SJSA1 (cell line): ENCODE data around the gene KRTAP5-2. TPM values are rescaled to one million over a fixed set of nuclear protein-coding genes. Genes with fewer than 3 reads are reported as not detected.
"Not testable (repeated sequence)": the region's sequence is repeated elsewhere in the genome, so short reads cannot be mapped to it uniquely, and the experiment has no call there.

Source experiments
- DNase-seq, 2 experiments: peaks; one replicate each; pipeline ENCODE4 v3.0.0-alpha.2; 2015 to 2020; ENCODE audit warnings: low spot score in 2 of 2, low read depth in 1 of 2
- H3K27ac ChIP-seq: fragments of 250-450 bp; sonication (Bioruptor Pico); 2 replicates; pipeline ENCODE4 v1.5.1; 2020; ENCODE audit warnings: mild to moderate bottlenecking, moderate library complexity
- H3K27me3 ChIP-seq: fragments of 250-450 bp; sonication (Bioruptor Pico); replicated peaks from 2 replicates; pipeline ENCODE4 v1.5.1; 2020; ENCODE audit warnings: mild to moderate bottlenecking, moderate library complexity
- H3K36me3 ChIP-seq: fragments of 250-450 bp; sonication (Bioruptor Pico); 2 replicates; pipeline ENCODE4 v1.5.1; 2020; ENCODE audit warnings: mild to moderate bottlenecking
- H3K4me1 ChIP-seq: fragments of 250-450 bp; sonication (Bioruptor Pico); replicated peaks from 2 replicates; pipeline ENCODE4 v1.6.1; 2021; ENCODE audit warnings: mild to moderate bottlenecking
- H3K4me3 ChIP-seq: fragments of 250-450 bp; sonication (Bioruptor Pico); 2 replicates; pipeline ENCODE4 v1.5.1; 2020; ENCODE audit warnings: mild to moderate bottlenecking
- H3K9me3 ChIP-seq: fragments of 250-450 bp; sonication (Bioruptor Pico); replicated peaks from 2 replicates; pipeline ENCODE4 v1.5.1; 2020; ENCODE audit warnings: mild to moderate bottlenecking
- total RNA-seq: library from RNA; depleted of rRNA; stranded (reverse); fragments of >200 nt; shearing (Covaris generic); gene quantifications from 2 replicates; pipeline ENCODE4 v1.2.3, GENCODE V29; 2014

KRTAP5-2 gene
- total RNA-seq, 1 experiment from 2014 or later = not detected

DNA sequence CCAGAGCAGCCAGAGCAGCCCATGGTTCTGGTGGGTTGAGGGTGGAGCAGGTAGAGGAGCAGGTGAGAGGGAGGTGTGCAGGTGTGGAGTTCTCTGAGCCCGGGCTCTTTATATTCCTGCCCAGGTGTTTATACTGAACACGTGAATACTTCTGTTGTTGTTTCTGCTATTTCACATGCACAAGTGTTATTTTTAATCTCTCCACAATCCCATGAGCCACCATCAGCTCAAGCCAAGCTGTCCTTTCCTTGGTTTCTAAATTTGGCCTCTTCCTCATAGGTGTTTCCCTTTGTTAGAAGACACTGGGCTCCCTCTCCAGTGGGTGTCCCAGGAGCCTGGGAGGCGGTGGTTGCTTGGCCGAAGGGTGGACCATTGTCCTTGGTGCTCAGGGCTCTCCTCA lies 10.3 kb upstream of the KRTAP5-2 start, which contains the start of gene KRTAP5-3:
Gene KRTAP5-3, minus strand, starts transcription at position 101 of the 400 bp plus-strand sequence. Its CDS starts 78 bp downstream, at position 23.
- no peaks in the 10 kb centered on the region for H3K27me3 ChIP-seq
- no peaks in the 10 kb centered on the region for H3K4me1 ChIP-seq
- H3K9me3 ChIP-seq = no peaks in the 10 kb centered on the region
- no peaks in the 10 kb centered on the region for H3K36me3 ChIP-seq
- no peak within 1 kb of the TSS for H3K4me3 ChIP-seq
- no peak for DNase-seq
- H3K27ac ChIP-seq = no peak within 1 kb of the TSS

DNA sequence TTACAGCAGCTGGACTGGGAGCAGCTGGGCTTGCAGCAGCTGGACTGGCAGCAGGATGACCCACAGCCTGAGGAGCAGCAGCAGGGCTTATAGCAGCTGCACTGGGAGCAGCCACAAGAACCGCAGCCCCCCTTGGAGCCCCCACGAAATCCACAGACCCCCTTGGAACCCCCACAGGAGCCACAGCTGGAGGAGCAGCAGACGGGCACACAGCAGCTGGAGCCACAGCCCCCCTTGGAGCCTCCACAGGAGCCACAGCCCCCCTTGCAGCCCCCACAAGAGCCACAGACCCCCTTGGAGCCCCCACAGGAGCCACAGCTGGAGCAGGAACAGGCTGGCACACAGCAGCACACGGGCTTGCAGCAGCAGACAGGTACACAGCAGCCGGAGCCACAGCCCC lies 9.8 kb upstream of the KRTAP5-2 start:
- not testable (repeated sequence) for H3K9me3 ChIP-seq, DNase-seq, H3K27ac ChIP-seq, H3K36me3 ChIP-seq, H3K4me3 ChIP-seq, H3K27me3 ChIP-seq, H3K4me1 ChIP-seq

DNA sequence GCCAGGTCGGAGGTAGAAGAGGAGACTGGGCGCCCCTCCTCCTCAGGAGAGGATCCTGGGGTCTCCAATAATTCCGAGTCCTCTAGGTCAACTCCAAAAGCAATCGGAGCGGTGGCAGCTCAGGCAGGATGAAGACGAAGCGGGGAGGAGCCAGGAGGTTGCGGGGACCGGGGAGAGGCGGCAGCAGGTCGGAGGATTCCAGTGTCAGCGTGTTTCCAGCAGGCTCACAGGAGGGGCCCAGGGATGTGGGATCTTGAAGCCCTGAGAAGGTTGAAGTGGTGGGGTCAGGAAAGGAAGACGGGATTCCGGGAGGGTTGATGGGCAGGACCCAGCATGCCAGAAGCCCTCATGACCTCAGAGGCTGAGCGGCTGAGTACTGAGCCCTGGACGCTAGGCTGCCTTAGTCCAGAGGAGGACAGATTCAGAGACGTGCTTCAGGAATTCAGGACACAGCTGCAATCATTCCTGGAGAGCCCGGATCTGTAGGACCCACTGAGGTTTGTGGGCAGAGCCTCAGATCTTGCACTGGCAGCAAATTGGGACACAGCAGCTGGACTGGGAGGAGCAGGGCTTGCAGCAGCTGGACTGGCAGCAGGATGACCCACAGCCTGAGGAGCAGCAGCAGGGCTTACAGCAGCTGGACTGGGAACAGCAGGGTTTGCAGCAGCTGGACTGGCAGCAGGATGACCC lies 9.2 kb upstream of the KRTAP5-2 start:
- not testable (repeated sequence) for H3K36me3 ChIP-seq, H3K27me3 ChIP-seq, H3K27ac ChIP-seq, DNase-seq, H3K4me3 ChIP-seq, H3K9me3 ChIP-seq, H3K4me1 ChIP-seq

DNA sequence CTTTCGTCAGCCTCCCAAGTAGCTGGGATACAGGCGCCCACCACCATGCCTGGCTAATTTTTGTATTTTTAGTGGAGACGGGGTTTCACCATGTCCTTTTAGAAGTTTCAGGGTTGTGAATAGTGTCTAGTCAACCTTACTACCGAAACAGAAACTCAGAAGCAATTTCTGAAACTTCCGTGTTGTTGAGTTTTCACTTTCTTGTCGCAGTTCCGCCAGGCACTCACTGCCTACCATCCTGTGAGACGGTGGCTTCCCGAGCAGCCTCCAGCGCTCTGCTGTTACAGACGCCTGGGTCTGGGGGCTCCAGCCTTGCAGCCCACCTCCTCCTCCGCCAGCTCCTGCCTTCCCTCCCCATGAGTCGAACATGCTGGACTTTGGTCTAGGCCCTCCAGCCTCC lies 7.8 kb upstream of the KRTAP5-2 start:
- H3K27ac ChIP-seq, H3K4me1 ChIP-seq, H3K27me3 ChIP-seq, DNase-seq, H3K36me3 ChIP-seq, H3K4me3 ChIP-seq, H3K9me3 ChIP-seq: not testable (repeated sequence)

DNA sequence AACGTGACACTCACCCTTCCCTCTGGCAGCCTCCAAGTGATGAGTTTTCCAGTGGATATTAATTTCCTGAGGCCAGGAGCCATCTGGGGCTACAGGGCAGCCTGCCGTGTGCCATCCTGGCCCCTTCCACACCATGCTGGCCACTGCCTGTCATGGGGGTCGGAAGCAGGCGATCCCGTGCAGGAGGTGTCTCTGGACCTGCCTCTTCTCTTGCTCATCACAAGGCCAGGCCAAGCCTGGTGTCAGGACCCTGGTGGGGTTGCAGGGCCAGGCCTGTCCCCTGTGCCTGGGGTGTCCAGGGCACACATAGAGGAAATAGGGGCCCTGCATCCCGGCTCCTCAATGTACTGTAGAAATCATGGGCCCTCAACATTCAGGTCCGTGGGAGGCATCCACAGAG lies 6.6 kb upstream of the KRTAP5-2 start:
- H3K4me3 ChIP-seq = no peak overlapping the region
- H3K27ac ChIP-seq = no peak overlapping the region
- no peaks in the 10 kb centered on the region for H3K36me3 ChIP-seq
- DNase-seq = no peak
- no peaks in the 10 kb centered on the region for H3K4me1 ChIP-seq
- H3K9me3 ChIP-seq = no peaks in the 10 kb centered on the region
- H3K27me3 ChIP-seq = no peaks in the 10 kb centered on the region

DNA sequence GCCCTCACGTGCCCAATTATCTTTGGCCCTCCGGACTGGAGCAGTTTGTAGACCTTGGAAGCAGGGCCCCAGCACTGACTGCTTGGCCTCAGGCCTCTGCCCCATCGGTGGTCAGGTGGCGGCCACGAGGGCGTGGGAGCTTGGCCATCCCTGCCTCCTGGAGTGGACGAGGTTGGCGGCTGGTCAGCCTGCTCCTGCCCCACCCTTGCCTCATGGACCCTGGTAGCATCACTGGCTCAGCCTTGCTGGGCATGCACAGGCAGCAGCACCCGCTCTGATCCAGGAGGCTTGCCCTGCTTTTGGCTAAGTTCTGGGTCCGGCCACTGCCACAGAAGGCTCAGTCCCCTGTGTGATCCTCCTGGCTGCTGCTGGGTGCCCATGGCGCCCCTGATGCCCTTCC lies 6.1 kb upstream of the KRTAP5-2 start:
- Histone ChIP-seq H3K4me1 (no peaks in the 10 kb centered on the region), H3K27ac (no peak overlapping the region), H3K9me3 (no peaks in the 10 kb centered on the region), H3K27me3 (no peaks in the 10 kb centered on the region), H3K4me3 (no peak overlapping the region), H3K36me3 (no peaks in the 10 kb centered on the region)
- DNase-seq = no peak

DNA sequence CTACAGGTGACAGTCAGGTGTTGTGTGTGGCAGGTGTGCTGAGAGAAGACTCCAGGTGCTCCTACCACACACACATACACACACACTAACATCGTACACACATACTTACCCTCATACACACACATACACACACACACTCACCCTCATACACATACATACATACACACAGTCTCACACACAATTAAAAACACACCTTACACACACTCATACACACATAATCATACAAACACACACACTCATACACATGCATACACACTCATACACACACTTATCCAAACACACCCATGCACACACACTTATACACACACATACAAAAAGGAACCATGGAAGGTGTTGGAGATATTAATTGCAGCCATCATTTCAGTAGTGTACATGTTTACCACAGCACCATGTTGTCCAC lies 5.5 kb upstream of the KRTAP5-2 start:
- H3K4me3 ChIP-seq = no peak overlapping the region
- H3K27ac ChIP-seq = no peak overlapping the region
- H3K9me3 ChIP-seq = no peaks in the 10 kb centered on the region
- H3K27me3 ChIP-seq = no peaks in the 10 kb centered on the region
- H3K4me1 ChIP-seq = no peaks in the 10 kb centered on the region
- no peak for DNase-seq
- H3K36me3 ChIP-seq = no peaks in the 10 kb centered on the region

DNA sequence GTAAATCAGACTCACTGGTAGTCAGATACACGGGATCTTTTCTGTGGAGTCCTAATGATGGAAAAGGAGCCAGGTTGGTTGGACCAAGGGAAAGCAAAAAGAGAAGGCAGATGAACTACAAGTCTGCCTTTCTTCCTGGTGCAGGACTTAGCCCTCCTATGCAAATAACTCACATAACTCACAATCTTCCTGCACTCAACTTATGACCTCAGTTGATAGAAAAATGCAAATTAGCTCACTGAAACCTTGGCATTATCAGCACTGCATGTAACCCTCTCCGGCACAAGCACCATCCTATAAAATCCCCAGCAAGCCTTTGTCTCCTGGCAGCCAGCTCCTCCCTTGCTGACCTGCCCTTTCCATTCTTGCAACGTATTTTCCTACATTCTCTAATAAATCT lies 3.6 kb upstream of the KRTAP5-2 start:
- H3K27ac ChIP-seq, H3K36me3 ChIP-seq, H3K4me3 ChIP-seq, H3K27me3 ChIP-seq, H3K9me3 ChIP-seq, DNase-seq, H3K4me1 ChIP-seq: not testable (repeated sequence)

DNA sequence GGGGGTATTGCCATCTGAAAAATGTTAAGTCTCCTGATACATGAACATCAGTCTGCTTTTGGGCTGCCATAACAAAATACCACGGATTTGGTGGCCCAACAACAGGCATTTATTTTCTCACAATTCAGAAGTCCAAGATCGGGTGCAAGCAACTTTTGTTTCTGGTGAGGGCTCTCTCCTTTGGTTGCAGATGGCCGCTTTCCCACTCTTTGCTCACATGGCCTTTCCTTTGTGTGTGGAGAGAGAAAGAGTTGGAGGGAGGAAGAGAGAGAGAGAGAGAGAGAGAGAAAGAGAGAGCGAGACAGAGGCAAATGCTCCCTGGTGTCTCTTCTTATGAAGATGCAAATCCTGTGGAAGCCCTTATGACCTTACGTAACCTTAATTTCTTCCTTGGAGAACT lies 2.5 kb upstream of the KRTAP5-2 start:
- Histone ChIP-seq H3K4me1 (no peaks in the 10 kb centered on the region), H3K9me3 (no peaks in the 10 kb centered on the region), H3K36me3 (no peaks in the 10 kb centered on the region), H3K27ac (no peak overlapping the region), H3K4me3 (no peak overlapping the region), H3K27me3 (no peaks in the 10 kb centered on the region)
- DNase-seq = no peak

DNA sequence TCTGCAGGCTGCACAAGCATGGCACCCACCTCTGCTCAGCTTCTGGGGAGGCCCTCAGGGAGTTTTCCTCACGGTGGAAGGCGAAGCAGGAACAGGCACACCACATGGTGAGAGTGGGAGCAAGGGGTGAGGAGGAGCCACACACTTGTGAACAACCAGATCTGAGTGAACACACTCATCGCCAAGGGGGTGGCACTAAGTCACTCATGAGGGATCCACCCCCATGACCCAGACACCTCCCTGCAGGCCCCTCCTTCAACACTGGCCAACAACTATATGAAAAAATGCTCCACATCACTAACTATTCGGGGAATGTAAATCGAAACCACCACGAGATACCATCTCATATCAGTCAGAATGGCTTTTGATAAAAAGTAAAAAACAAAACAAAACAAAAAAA lies 722 bp upstream of the KRTAP5-2 start:
- Histone ChIP-seq H3K27ac (no peak overlapping the region), H3K27me3 (no peaks in the 10 kb centered on the region), H3K9me3 (no peaks in the 10 kb centered on the region), H3K4me3 (no peak overlapping the region), H3K4me1 (no peaks in the 10 kb centered on the region), H3K36me3 (no peaks in the 10 kb centered on the region)
- DNase-seq = no peak

DNA sequence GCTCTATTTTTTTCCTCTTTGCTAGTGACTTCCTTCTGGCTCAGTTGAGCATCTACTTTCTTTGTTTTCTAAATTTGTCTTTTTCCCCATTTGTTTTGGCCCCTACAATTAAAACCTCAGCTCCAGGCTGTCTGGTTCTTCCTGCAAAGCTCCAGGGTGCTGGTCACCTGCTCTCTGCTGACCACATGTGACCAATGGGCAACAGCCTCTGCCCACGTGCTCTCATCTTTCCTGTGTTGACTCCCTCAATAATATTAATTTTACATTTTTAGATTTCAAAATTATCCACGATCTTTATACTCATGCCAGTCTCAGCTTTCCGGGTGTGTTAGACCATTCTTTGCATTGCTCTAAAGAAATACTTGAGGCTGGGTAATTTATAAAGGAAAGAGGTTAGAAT lies 312 bp upstream of the KRTAP5-2 start:
- not testable (repeated sequence) for H3K4me1 ChIP-seq, DNase-seq, H3K36me3 ChIP-seq, H3K9me3 ChIP-seq, H3K27ac ChIP-seq, H3K4me3 ChIP-seq, H3K27me3 ChIP-seq

DNA sequence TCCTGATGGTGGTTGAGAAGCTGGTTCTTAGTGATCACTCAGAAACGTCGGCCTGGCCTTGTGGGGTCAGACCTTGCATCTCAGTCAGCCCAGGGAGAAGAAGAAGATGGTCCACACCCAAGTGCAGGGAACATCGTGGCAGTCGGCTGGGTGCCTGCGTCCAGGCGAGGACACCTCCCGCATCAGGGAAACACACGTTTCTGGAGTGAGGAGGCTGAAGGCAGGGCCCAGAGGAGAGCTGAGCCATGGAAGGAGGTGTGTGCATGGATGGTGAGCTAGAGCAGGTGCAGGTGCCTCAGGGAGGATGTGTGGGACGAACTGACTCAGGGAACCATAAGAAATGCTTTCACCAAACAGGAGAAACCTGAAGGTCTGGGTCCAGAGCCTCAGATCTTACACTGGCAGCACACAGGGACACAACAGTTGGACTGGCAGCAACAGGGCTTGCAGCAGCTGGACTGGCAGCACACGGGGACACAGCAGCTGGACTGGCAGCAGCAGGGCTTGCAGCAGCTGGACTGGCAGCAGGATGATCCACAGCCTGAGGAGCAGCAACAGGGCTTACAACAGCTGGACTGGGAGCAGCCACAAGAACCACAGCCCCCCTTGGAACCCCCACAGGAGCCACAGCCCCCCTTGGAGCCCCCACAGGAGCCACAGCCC lies 632 bp downstream of the KRTAP5-2 start:
- Histone ChIP-seq H3K27me3 (0 out of 2 replicates have a peak, but pooled peaks cover 2% of the 10 kb centered on the region), H3K4me1 (no peaks in the 10 kb centered on the region), H3K27ac (no peak overlapping the region), H3K9me3 (no peaks in the 10 kb centered on the region), H3K4me3 (no peak overlapping the region), H3K36me3 (no peaks in the 10 kb centered on the region)
- no peak for DNase-seq

DNA sequence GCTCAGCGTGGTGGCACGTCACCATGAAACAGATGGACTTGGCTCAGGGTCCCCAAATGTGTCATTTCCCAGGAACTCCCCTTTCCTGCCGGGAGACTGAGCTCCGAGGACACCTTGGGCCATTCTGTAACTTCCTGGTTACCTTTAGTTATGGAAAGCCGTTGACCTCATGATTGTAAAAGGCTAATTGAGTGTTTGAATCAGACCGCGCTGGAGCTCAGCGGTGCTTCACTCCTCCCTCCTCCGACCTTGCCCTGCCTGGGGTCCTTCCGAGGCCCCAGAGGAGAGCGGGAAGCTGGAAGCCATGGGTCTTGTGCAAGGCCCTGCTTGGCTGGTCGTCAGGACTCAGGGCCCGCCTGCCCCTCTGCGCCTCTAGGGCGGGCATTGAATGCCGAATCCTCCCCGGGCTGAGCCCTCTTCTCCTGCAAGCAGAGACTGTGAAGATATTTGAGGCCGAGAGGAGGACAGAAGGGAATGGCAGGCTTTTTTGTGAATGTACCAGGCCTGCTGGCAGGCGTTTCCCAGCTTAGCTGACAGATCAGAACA lies 1.4 kb downstream of the KRTAP5-2 start:
- DNase-seq, H3K4me3 ChIP-seq, H3K9me3 ChIP-seq, H3K36me3 ChIP-seq, H3K27ac ChIP-seq, H3K4me1 ChIP-seq, H3K27me3 ChIP-seq: not testable (repeated sequence)

DNA sequence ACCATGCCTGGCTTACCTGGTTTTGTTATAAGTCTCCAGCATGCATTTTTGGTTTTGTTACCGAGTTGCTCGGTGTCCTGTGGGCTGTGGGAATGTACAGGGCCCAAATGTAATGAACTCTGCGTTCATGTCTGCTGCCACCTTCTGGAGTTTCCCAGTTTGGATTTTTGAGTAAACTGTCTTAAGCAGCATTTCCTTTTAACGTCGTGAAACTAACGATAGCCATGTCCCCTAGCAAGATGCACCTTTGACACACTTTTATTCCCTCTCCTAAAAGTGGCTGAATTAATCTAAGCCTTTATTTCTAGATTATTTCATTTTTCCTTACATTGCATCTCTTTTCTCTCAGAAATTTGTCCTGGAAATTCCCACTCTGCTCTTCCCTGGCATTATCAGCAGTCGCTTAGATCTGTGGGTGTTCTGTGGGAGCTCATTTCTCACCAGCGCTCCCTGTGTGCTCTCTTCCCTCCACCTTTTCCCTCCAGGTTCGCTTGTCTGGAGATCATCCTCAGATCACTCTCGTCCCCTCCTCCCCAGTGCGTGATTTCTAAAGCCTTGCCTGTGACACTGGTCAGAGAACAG lies 2.0 kb downstream of the KRTAP5-2 start:
- not testable (repeated sequence) for H3K4me1 ChIP-seq, H3K36me3 ChIP-seq, H3K9me3 ChIP-seq, H3K27ac ChIP-seq, H3K27me3 ChIP-seq, H3K4me3 ChIP-seq, DNase-seq
